Hepatocyte (in vitro differentiated cells): Measurements from ENCODE around the gene CNOT9.

Experiments
- EZH2 ChIP-seq: fragments of 200-600 bp; sonication (generic); IDR thresholded peaks from 2 replicates; pipeline ENCODE4 v1.6.1; 2016; ENCODE audit warnings: antibody characterized with exemption, mild to moderate bottlenecking, borderline replicate concordance
- TF ChIP-seq, protein P1 (sequence below): fragments of 200-600 bp; sonication (generic); IDR thresholded peaks from 2 replicates; pipeline ENCODE4 v1.5.1; 2016; ENCODE audit warnings: antibody characterized with exemption, mild to moderate bottlenecking; ENCODE audit not compliant: poor library complexity

DNA sequence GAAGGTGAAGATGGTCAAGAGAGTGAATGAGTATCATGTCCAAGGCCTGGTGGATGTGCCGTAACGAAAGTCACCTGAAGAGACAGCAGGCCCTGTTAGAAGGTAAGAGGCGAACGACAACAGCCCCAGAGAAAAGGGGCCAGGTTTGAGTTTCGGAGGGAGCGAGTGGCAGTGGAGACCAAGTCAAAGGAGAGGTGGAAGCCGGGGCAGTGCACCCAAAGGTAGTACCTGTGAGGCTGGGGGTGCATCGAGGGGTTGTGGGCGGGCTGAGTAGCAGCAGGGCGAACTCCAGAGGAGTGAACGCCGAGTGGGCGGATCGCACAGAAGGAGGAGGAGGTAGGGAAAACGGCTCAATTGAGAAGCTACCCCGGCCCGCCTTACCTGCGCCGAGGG, 846 bp upstream of the CNOT9 start:
- TF ChIP-seq, protein P1, sequence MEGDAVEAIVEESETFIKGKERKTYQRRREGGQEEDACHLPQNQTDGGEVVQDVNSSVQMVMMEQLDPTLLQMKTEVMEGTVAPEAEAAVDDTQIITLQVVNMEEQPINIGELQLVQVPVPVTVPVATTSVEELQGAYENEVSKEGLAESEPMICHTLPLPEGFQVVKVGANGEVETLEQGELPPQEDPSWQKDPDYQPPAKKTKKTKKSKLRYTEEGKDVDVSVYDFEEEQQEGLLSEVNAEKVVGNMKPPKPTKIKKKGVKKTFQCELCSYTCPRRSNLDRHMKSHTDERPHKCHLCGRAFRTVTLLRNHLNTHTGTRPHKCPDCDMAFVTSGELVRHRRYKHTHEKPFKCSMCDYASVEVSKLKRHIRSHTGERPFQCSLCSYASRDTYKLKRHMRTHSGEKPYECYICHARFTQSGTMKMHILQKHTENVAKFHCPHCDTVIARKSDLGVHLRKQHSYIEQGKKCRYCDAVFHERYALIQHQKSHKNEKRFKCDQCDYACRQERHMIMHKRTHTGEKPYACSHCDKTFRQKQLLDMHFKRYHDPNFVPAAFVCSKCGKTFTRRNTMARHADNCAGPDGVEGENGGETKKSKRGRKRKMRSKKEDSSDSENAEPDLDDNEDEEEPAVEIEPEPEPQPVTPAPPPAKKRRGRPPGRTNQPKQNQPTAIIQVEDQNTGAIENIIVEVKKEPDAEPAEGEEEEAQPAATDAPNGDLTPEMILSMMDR, result no peak
- no peak for TF ChIP-seq EZH2
